Lower leg skin (tissue), 3 donors: ENCODE results near the gene ZNF148.

Experiments
- POLR2A ChIP-seq, 2 donors: fragments of 450-650 bp; IDR thresholded peaks; one replicate each; pipeline ENCODE4 v1.6.1; 2016 to 2017; ENCODE audit warnings: antibody characterized with exemption in 2 of 2, mild to moderate bottlenecking in 1 of 2, moderate library complexity in 1 of 2
- TF ChIP-seq, protein P1 (sequence below), 3 donors: fragments of 450-650 bp; IDR thresholded peaks; one replicate each; pipeline ENCODE4 v1.5.1; 2016; ENCODE audit warnings: antibody characterized with exemption in 3 of 3, mild to moderate bottlenecking in 3 of 3, moderate library complexity in 2 of 3

DNA sequence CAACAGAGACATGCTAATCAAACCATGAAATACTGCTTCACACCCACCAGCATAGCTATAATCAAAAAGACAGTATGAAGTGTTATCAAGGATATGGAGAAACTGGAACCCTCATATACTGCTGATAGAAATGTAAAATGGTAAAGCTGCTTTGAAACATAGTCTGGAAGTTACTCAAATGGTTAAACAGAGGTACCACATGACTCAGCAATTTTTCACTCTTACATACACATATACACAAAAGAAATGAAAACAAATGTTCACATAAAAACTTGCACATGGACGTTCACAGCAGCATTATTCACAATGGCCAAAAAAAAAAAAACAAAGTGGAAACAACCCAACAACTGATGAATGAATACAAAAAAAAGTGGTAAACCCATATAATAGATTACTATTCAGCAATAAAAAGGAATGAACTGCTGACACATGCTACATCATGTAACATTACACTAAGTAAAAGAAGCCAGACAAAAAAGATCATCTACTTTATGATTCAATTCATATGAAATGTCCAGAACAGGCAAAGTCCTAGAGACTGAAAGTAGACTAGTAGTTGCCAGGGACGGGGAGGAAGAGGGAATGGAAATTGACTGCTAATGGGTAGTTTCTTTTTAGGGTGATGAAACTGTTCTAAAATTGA lies 23.2 kb downstream of the ZNF148 start:
- TF ChIP-seq, protein P1, sequence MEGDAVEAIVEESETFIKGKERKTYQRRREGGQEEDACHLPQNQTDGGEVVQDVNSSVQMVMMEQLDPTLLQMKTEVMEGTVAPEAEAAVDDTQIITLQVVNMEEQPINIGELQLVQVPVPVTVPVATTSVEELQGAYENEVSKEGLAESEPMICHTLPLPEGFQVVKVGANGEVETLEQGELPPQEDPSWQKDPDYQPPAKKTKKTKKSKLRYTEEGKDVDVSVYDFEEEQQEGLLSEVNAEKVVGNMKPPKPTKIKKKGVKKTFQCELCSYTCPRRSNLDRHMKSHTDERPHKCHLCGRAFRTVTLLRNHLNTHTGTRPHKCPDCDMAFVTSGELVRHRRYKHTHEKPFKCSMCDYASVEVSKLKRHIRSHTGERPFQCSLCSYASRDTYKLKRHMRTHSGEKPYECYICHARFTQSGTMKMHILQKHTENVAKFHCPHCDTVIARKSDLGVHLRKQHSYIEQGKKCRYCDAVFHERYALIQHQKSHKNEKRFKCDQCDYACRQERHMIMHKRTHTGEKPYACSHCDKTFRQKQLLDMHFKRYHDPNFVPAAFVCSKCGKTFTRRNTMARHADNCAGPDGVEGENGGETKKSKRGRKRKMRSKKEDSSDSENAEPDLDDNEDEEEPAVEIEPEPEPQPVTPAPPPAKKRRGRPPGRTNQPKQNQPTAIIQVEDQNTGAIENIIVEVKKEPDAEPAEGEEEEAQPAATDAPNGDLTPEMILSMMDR (IDR thresholded peaks at IDR 0.05) = no peak
- TF ChIP-seq POLR2A (IDR thresholded peaks at IDR 0.05) = no peak
